Measurements from ENCODE around the gene ZCRB1. TPM values are rescaled to one million over a fixed set of nuclear protein-coding genes. Genes with fewer than 3 reads are reported as not detected.
"Not testable (repeated sequence)": the region's sequence is repeated elsewhere in the genome, so short reads cannot be mapped to it uniquely, and the experiment has no call there.

Gene ZCRB1
- total RNA-seq, 1 donor from 2014 or later: 31.5 TPM

- no peak for DNase-seq (ENCODE audit: low spot score)
- H3K27me3 Mint-ChIP-seq (ENCODE audit: unreplicated experiment): no peaks in the 10 kb centered on the region
- no peak overlapping the region for H3K27ac Mint-ChIP-seq (ENCODE audit: unreplicated experiment)
- TF ChIP-seq, protein P1, sequence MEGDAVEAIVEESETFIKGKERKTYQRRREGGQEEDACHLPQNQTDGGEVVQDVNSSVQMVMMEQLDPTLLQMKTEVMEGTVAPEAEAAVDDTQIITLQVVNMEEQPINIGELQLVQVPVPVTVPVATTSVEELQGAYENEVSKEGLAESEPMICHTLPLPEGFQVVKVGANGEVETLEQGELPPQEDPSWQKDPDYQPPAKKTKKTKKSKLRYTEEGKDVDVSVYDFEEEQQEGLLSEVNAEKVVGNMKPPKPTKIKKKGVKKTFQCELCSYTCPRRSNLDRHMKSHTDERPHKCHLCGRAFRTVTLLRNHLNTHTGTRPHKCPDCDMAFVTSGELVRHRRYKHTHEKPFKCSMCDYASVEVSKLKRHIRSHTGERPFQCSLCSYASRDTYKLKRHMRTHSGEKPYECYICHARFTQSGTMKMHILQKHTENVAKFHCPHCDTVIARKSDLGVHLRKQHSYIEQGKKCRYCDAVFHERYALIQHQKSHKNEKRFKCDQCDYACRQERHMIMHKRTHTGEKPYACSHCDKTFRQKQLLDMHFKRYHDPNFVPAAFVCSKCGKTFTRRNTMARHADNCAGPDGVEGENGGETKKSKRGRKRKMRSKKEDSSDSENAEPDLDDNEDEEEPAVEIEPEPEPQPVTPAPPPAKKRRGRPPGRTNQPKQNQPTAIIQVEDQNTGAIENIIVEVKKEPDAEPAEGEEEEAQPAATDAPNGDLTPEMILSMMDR (IDR thresholded peaks at IDR 0.05; ENCODE audit: unreplicated experiment): no peak
- no peaks in the 10 kb centered on the region for H3K9me3 Mint-ChIP-seq (ENCODE audit: unreplicated experiment)
- H3K36me3 Mint-ChIP-seq (ENCODE audit: low read depth, unreplicated experiment): peaks cover under 1% of the 10 kb centered on the region
- H3K4me3 Mint-ChIP-seq (ENCODE audit: unreplicated experiment): no peak overlapping the region
- no peaks in the 10 kb centered on the region for H3K4me1 Mint-ChIP-seq (ENCODE audit: unreplicated experiment)
These were observed 30.4 kb upstream of the ZCRB1 start for GRCh38 chr12:42356344-42356743.

- not testable (repeated sequence) for H3K27ac Mint-ChIP-seq (ENCODE audit: unreplicated experiment); H3K4me1 Mint-ChIP-seq (ENCODE audit: unreplicated experiment); DNase-seq (ENCODE audit: low spot score); H3K27me3 Mint-ChIP-seq (ENCODE audit: unreplicated experiment); H3K9me3 Mint-ChIP-seq (ENCODE audit: unreplicated experiment); H3K4me3 Mint-ChIP-seq (ENCODE audit: unreplicated experiment)
- H3K36me3 Mint-ChIP-seq (ENCODE audit: low read depth, unreplicated experiment): peaks cover 12% of the 10 kb centered on the region
These were observed 24.1 kb upstream of the ZCRB1 start for GRCh38 chr12:42350021-42350407.

- H3K27me3 Mint-ChIP-seq (ENCODE audit: unreplicated experiment); H3K4me1 Mint-ChIP-seq (ENCODE audit: unreplicated experiment); H3K9me3 Mint-ChIP-seq (ENCODE audit: unreplicated experiment); DNase-seq (ENCODE audit: low spot score); H3K27ac Mint-ChIP-seq (ENCODE audit: unreplicated experiment): not testable (repeated sequence)
- H3K36me3 Mint-ChIP-seq (ENCODE audit: low read depth, unreplicated experiment): peaks cover 12% of the 10 kb centered on the region
- H3K4me3 Mint-ChIP-seq (ENCODE audit: unreplicated experiment): peak overlapping the region; percentile 47
These were observed 23.5 kb upstream of the ZCRB1 start for GRCh38 chr12:42349119-42350020.

DNA sequence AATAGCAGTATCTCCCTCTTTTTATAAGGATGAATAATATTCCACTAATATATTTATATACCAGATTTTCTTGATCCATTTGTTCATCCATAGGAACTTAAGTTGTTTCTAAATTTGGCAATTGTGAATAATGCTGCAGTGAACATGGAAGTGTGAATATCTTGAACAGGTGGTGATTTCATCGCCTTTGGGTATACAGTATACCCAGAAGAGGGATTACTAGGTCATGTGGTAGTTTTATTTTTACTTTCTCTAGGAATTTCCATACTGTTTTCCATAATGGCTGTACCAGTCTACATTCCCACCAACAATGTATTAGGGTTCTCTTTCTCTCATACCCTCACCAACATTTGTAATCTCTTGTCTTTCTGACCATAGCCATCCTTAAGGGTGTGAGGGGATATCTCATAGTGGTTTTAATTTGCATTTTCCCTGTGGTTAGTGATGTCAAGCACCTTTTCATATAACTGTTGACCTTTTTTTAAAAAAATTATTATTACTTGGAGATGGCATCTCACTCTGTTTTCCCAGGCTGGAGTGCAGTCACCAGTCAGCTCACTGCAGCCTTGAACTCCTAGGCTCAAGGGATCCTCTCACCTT lies 20.6 kb upstream of the ZCRB1 start:
- Mint-ChIP-seq H3K9me3 (ENCODE audit: unreplicated experiment) (no peaks in the 10 kb centered on the region), H3K27ac (ENCODE audit: unreplicated experiment) (no peak overlapping the region), H3K36me3 (ENCODE audit: low read depth, unreplicated experiment) (peaks cover 12% of the 10 kb centered on the region), H3K4me1 (ENCODE audit: unreplicated experiment) (no peaks in the 10 kb centered on the region), H3K4me3 (ENCODE audit: unreplicated experiment) (no peak overlapping the region), H3K27me3 (ENCODE audit: unreplicated experiment) (peaks cover 3% of the 10 kb centered on the region)
- TF ChIP-seq, protein P1 (IDR thresholded peaks at IDR 0.05; ENCODE audit: unreplicated experiment): no peak
- DNase-seq (ENCODE audit: low spot score): no peak

- no peak for DNase-seq (ENCODE audit: low spot score)
- no peaks in the 10 kb centered on the region for H3K9me3 Mint-ChIP-seq (ENCODE audit: unreplicated experiment)
- peaks cover 1% of the 10 kb centered on the region for H3K27me3 Mint-ChIP-seq (ENCODE audit: unreplicated experiment)
- no peaks in the 10 kb centered on the region for H3K36me3 Mint-ChIP-seq (ENCODE audit: low read depth, unreplicated experiment)
- H3K4me3 Mint-ChIP-seq (ENCODE audit: unreplicated experiment): no peak overlapping the region
- H3K4me1 Mint-ChIP-seq (ENCODE audit: unreplicated experiment): peaks cover 2% of the 10 kb centered on the region
- H3K27ac Mint-ChIP-seq (ENCODE audit: unreplicated experiment): no peak overlapping the region
- TF ChIP-seq, protein P1 (IDR thresholded peaks at IDR 0.05; ENCODE audit: unreplicated experiment): no peak
These were observed 17.8 kb upstream of the ZCRB1 start for GRCh38 chr12:42343721-42344120.

DNA sequence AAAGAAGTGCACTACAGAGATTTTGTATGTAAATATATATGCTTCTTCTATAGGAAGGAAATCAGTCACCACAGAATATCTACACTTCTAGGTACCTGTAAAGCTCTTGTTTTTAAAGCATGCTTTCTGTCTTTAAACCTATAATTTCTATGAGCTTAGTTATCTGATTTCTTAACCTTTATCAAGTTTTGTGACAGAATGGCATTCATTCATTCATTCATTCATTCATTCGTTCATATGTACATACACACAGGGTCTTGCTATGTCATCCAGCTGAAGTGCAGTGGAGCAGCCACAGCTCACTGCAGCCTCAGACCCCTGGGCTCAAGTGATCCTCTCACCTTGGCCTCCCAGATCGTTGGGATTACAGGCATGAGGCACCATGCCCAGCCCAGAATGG lies 16.1 kb upstream of the ZCRB1 start:
- Mint-ChIP-seq H3K4me3 (ENCODE audit: unreplicated experiment) (no peak overlapping the region), H3K36me3 (ENCODE audit: low read depth, unreplicated experiment) (no peaks in the 10 kb centered on the region), H3K9me3 (ENCODE audit: unreplicated experiment) (no peaks in the 10 kb centered on the region), H3K4me1 (ENCODE audit: unreplicated experiment) (peaks cover 9% of the 10 kb centered on the region), H3K27ac (ENCODE audit: unreplicated experiment) (no peak overlapping the region), H3K27me3 (ENCODE audit: unreplicated experiment) (peaks cover 1% of the 10 kb centered on the region)
- TF ChIP-seq, protein P1 (IDR thresholded peaks at IDR 0.05; ENCODE audit: unreplicated experiment): no peak
- DNase-seq (ENCODE audit: low spot score): no peak
